ENCODE results near the gene GDPGP1.

GDPGP1 gene

GRCh38 chr15:90210593-90210992, 23.4 kb upstream of the GDPGP1 start:
- ChIA-PET POLR2A (no interaction called here), CTCF (no interaction called here)
- TF ChIP-seq CTCF (IDR thresholded peaks at IDR 0.05; ENCODE audit: control extremely low read depth, extremely low read depth, low read depth, missing control alignments) = no peak
- DNase-seq (ENCODE audit: extremely low spot score) = no peak

GRCh38 chr15:90211009-90211408, 23.0 kb upstream of the GDPGP1 start:
- ChIA-PET POLR2A (no interaction called here), CTCF (no interaction called here)
- no peak for DNase-seq (ENCODE audit: extremely low spot score)
- TF ChIP-seq CTCF (IDR thresholded peaks at IDR 0.05; ENCODE audit: control extremely low read depth, extremely low read depth, low read depth, missing control alignments) = no peak

- ChIA-PET CTCF (interaction anchor here (8.5 kb wide), 1 partner anchor 20 kb away, joined by 63 read pairs; the partner anchor contains the start of genes CIB1 and GDPGP1), POLR2A (no interaction called here)
- DNase-seq (ENCODE audit: extremely low spot score) = no peak
- no peak for TF ChIP-seq CTCF (IDR thresholded peaks at IDR 0.05; ENCODE audit: control extremely low read depth, extremely low read depth, low read depth, missing control alignments)
Measured at GRCh38 chr15:90211440-90212143, 22.4 kb upstream of the GDPGP1 start.

- CTCF ChIA-PET = interaction anchor here (1.1 to 8.5 kb wide), 3 partner anchors 11 to 70 kb away, joined by 3 to 63 read pairs (median 5); partner anchors contain the start of genes CIB1, GDPGP1 and SEMA4B
- no peak for DNase-seq (ENCODE audit: extremely low spot score)
- no peak for TF ChIP-seq CTCF (IDR thresholded peaks at IDR 0.05; ENCODE audit: control extremely low read depth, extremely low read depth, low read depth, missing control alignments)
- POLR2A ChIA-PET = no interaction called here
Measured at GRCh38 chr15:90212221-90213098, 21.5 kb upstream of the GDPGP1 start.

- DNase-seq (ENCODE audit: extremely low spot score) = no peak
- TF ChIP-seq CTCF (IDR thresholded peaks at IDR 0.05; ENCODE audit: control extremely low read depth, extremely low read depth, low read depth, missing control alignments) = no peak
- ChIA-PET POLR2A (interaction anchor here (0.6 kb wide), 1 partner anchor 12 kb away, joined by 3 read pairs; no protein-coding TSS in a partner anchor), CTCF (interaction anchor here (1.1 to 8.5 kb wide), 3 partner anchors 12 to 71 kb away, joined by 3 to 63 read pairs (median 5); partner anchors contain the start of genes CIB1, GDPGP1 and SEMA4B)
Measured at GRCh38 chr15:90213122-90213817, 20.7 kb upstream of the GDPGP1 start.

- no peak for DNase-seq (ENCODE audit: extremely low spot score)
- ChIA-PET POLR2A (interaction anchor here (0.6 kb wide), 1 partner anchor 13 kb away, joined by 3 read pairs; no protein-coding TSS in a partner anchor), CTCF (interaction anchor here (0.7 to 8.5 kb wide), 8 partner anchors 9 to 72 kb away, joined by 3 to 63 read pairs (median 5); partner anchors contain the start of genes CIB1, GDPGP1 and SEMA4B)
Measured at GRCh38 chr15:90213818-90214204, 20.2 kb upstream of the GDPGP1 start.

More at GRCh38 chr15:90213818-90214204, 20.2 kb upstream of the GDPGP1 start:
- TF ChIP-seq CTCF (IDR thresholded peaks at IDR 0.05; ENCODE audit: control extremely low read depth, extremely low read depth, low read depth, missing control alignments) = no peak
